Osteoblast (primary cell): ENCODE measurements around the gene FGF14. TPM values are rescaled to one million over a fixed set of nuclear protein-coding genes. Genes with fewer than 3 reads are reported as not detected.

ENCODE experiments used
- DNase-seq: peaks from one replicate; pipeline ENCODE4 v3.0.0; 2011; ENCODE audit warnings: low spot score, mixed read lengths; ENCODE audit not compliant: insufficient read length; ENCODE audit errors: missing footprints
- H2AFZ ChIP-seq: 2 replicates; pipeline ENCODE4 v1.6.0; 2011; ENCODE audit warnings: mild to moderate bottlenecking, low read length
- H3K27ac ChIP-seq: 2 replicates; pipeline ENCODE4 v1.5.1; 2011; ENCODE audit warnings: mild to moderate bottlenecking, low read depth, low read length, moderate library complexity
- H3K27me3 ChIP-seq: 2 replicates; pipeline ENCODE4 v1.6.0; 2012; ENCODE audit warnings: mild to moderate bottlenecking, control low read depth, inconsistent platforms, low read length, moderate library complexity; ENCODE audit not compliant: insufficient read depth
- H3K36me3 ChIP-seq: 2 replicates; pipeline ENCODE4 v1.5.1; 2011; ENCODE audit warnings: mild to moderate bottlenecking, low read length, control low read depth, moderate library complexity; ENCODE audit not compliant: insufficient read depth
- H3K4me1 ChIP-seq: 2 replicates; pipeline ENCODE4 v1.5.1; 2011; ENCODE audit warnings: mild to moderate bottlenecking, low read length, control low read depth, moderate library complexity; ENCODE audit not compliant: insufficient read depth
- H3K4me2 ChIP-seq: 2 replicates; pipeline ENCODE4 v1.6.0; 2011; ENCODE audit warnings: mild to moderate bottlenecking, low read length; ENCODE audit not compliant: insufficient read depth
- H3K4me3 ChIP-seq: fragments of 200-600 bp; sonication (generic); 3 replicates; pipeline ENCODE4 v1.5.1; 2012; ENCODE audit warnings: mild to moderate bottlenecking, low read length, inconsistent platforms; ENCODE audit not compliant: insufficient read depth
- H3K79me2 ChIP-seq: 2 replicates; pipeline ENCODE4 v1.6.0; 2012; ENCODE audit warnings: mild to moderate bottlenecking, low read length, control low read depth, inconsistent platforms; ENCODE audit not compliant: insufficient read depth
- H3K9me3 ChIP-seq: 2 replicates; pipeline ENCODE4 v1.5.1; 2011; ENCODE audit warnings: low read depth, low read length, control low read depth
- H4K20me1 ChIP-seq: 2 replicates; pipeline ENCODE4 v1.6.0; 2012; ENCODE audit warnings: mild to moderate bottlenecking, low read length, control low read depth; ENCODE audit not compliant: insufficient read depth
- CTCF ChIP-seq: IDR thresholded peaks from 2 replicates; pipeline ENCODE4 v1.5.1; 2011; ENCODE audit warnings: mild to moderate bottlenecking, low read depth, low read length, moderate library complexity; ENCODE audit errors: extremely low read depth
- total RNA-seq: library from RNA; depleted of rRNA; stranded (reverse); fragments of >200 nt; gene quantifications from 2 replicates; pipeline ENCODE4 v1.2.3, GENCODE V29; 2012

FGF14 gene
- total RNA-seq, 1 donor: under 0.01 TPM

DNA sequence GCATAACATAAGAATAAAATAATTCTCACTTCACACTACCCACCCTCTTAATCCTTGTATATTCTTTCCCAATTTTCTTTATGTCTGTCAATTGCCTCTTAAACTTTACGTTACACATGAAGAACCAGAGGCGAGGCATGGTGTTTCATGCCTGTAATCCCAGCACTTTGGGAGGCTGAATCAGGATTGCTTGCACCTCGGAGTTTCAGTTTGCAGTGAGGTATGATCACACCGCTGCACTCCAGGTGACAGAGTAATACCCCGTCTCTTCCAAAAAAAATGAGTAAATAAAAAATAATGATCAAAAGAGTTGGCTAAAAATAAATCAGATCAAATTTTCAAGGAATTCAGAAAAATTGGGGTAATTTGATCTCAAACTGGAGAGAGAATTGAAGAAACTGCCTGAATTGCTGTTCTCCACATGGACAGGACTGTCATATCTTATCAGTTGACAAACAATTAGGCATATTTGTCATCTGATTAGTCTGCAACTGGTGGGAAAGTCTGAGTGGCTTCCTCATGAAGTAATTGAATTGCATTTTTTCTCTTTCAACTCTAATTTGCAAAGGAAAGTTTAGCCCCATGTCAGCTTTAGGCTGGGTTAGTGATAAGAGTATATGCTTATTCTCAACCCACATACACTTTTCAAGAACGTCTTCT is 646.5 kb downstream of the FGF14 start:
- Histone ChIP-seq H3K4me1 (no peaks in the 10 kb centered on the region), H3K27ac (no peak overlapping the region), H3K36me3 (no peaks in the 10 kb centered on the region), H3K79me2 (no peaks in the 10 kb centered on the region), H3K4me2 (no peak overlapping the region), H3K27me3 (no peaks in the 10 kb centered on the region), H2AFZ (no peak overlapping the region), H4K20me1 (no peaks in the 10 kb centered on the region), H3K9me3 (no peaks in the 10 kb centered on the region), H3K4me3 (no peak overlapping the region)
- DNase-seq: no peak
- no peak for TF ChIP-seq CTCF

DNA sequence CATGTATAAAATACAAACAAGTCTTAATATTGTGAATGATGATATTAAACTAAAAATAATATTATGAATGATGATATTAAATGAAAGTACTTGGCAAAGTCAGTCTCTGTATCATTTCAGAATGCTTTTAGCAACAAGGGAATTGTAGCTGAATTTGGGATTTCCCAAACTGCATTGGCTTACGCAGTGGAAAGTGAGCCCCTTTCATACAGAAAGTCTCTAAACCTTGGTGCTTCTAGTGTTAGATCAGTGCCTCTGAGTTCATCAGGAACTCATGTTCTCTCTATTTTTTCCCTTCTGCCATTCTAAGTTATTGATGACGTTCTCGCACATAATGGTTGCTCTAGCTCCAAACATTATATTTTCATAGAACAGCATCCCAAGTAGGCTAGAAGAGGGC is 649.4 kb downstream of the FGF14 start:
- DNase-seq: no peak
- Histone ChIP-seq H3K27ac (no peak overlapping the region), H3K4me1 (no peaks in the 10 kb centered on the region), H4K20me1 (no peaks in the 10 kb centered on the region), H3K27me3 (no peaks in the 10 kb centered on the region), H2AFZ (no peak overlapping the region), H3K79me2 (no peaks in the 10 kb centered on the region), H3K4me2 (no peak overlapping the region), H3K4me3 (no peak overlapping the region), H3K36me3 (no peaks in the 10 kb centered on the region), H3K9me3 (no peaks in the 10 kb centered on the region)
- no peak for TF ChIP-seq CTCF

- no peak for DNase-seq
- no peak for TF ChIP-seq CTCF
- Histone ChIP-seq H3K9me3 (no peaks in the 10 kb centered on the region), H4K20me1 (no peaks in the 10 kb centered on the region), H3K4me1 (no peaks in the 10 kb centered on the region), H3K4me2 (peak overlapping the region; percentile 18), H3K4me3 (no peak overlapping the region), H3K36me3 (no peaks in the 10 kb centered on the region), H2AFZ (no peak overlapping the region), H3K79me2 (no peaks in the 10 kb centered on the region), H3K27me3 (no peaks in the 10 kb centered on the region), H3K27ac (no peak overlapping the region)
These were observed 650.4 kb downstream of the FGF14 start for GRCh38 chr13:101751488-101751887.

DNA sequence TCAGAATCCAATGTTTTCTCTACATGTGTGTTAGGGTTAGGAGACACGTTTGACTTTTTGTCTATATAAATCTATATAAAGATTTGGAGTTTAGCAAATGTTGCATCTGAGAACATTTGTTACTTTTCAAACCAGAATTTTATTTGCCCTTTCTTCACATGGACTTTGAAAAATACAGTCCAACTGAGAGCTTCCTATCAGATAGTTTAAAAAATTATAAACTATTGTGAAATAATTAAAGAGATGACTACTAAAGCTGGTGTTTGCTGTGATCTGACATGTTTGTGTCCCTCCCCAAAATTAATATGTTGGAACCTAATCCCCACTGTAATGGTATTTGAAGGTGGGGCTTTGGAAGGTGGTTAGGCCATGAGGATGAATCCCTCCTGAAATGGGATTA is 652.3 kb downstream of the FGF14 start:
- TF ChIP-seq CTCF: no peak
- no peaks in the 10 kb centered on the region for H3K36me3 ChIP-seq
- no peak overlapping the region for H3K4me2 ChIP-seq
- no peaks in the 10 kb centered on the region for H3K27me3 ChIP-seq
- no peak for DNase-seq
- no peak overlapping the region for H2AFZ ChIP-seq
- no peaks in the 10 kb centered on the region for H3K9me3 ChIP-seq
- no peak overlapping the region for H3K4me3 ChIP-seq
- H3K79me2 ChIP-seq: no peaks in the 10 kb centered on the region
- H3K27ac ChIP-seq: no peak overlapping the region
- H3K4me1 ChIP-seq: no peaks in the 10 kb centered on the region
- no peaks in the 10 kb centered on the region for H4K20me1 ChIP-seq
